ENCODE data around the gene TRAM2. TPM values are rescaled to one million over a fixed set of nuclear protein-coding genes. Genes with fewer than 3 reads are reported as not detected.

The TRAM2 gene
- total RNA-seq, 1 donor from 2014 or later: 47.0 TPM

- DNase-seq (ENCODE audit: low read depth): no peak
These were observed 45.0 kb downstream of the TRAM2 start for GRCh38 chr6:52531834-52532233.

GRCh38 chr6:52531396-52531795 lies 45.5 kb downstream of the TRAM2 start:
- no peak for DNase-seq (ENCODE audit: low read depth)

- DNase-seq (ENCODE audit: low read depth): no peak
These were observed 46.5 kb downstream of the TRAM2 start for GRCh38 chr6:52530351-52530750.

- DNase-seq (ENCODE audit: low read depth): no peak
These were observed 47.5 kb downstream of the TRAM2 start for GRCh38 chr6:52529311-52529710.

GRCh38 chr6:52527436-52527835 lies 49.4 kb downstream of the TRAM2 start:
- no peak for DNase-seq (ENCODE audit: low read depth)

GRCh38 chr6:52526634-52527033 lies 50.2 kb downstream of the TRAM2 start:
- no peak for DNase-seq (ENCODE audit: low read depth)

GRCh38 chr6:52524918-52525317 lies 51.9 kb downstream of the TRAM2 start:
- no peak for DNase-seq (ENCODE audit: low read depth)

GRCh38 chr6:52523378-52524142 lies 53.3 kb downstream of the TRAM2 start:
- no peak for DNase-seq (ENCODE audit: low read depth)

- DNase-seq (ENCODE audit: low read depth): no peak
These were observed 54.2 kb downstream of the TRAM2 start for GRCh38 chr6:52522655-52523054.

GRCh38 chr6:52522151-52522626 lies 54.7 kb downstream of the TRAM2 start:
- no peak for DNase-seq (ENCODE audit: low read depth)

GRCh38 chr6:52519618-52520017 lies 57.2 kb downstream of the TRAM2 start:
- no peak for DNase-seq (ENCODE audit: low read depth)

- DNase-seq (ENCODE audit: low read depth): no peak
These were observed 58.4 kb downstream of the TRAM2 start for GRCh38 chr6:52518279-52518945.

GRCh38 chr6:52517502-52518278 lies 59.2 kb downstream of the TRAM2 start:
- DNase-seq (ENCODE audit: low read depth): peak; percentile 96

- no peak for DNase-seq (ENCODE audit: low read depth)
These were observed 59.9 kb downstream of the TRAM2 start for GRCh38 chr6:52516943-52517342.

- DNase-seq (ENCODE audit: low read depth): no peak
These were observed 60.6 kb downstream of the TRAM2 start for GRCh38 chr6:52516269-52516668.

GRCh38 chr6:52515219-52515960 lies 61.5 kb downstream of the TRAM2 start:
- DNase-seq (ENCODE audit: low read depth): peak; percentile 41

GRCh38 chr6:52514514-52514913 lies 62.3 kb downstream of the TRAM2 start:
- peak; percentile 95 for DNase-seq (ENCODE audit: low read depth)

GRCh38 chr6:52513896-52514295 lies 63.0 kb downstream of the TRAM2 start:
- DNase-seq (ENCODE audit: low read depth): no peak

- DNase-seq (ENCODE audit: low read depth): no peak
These were observed 63.4 kb downstream of the TRAM2 start for GRCh38 chr6:52513464-52513863.

- peak; percentile 75 for DNase-seq (ENCODE audit: low read depth)
These were observed 64.7 kb downstream of the TRAM2 start for GRCh38 chr6:52512199-52512598.

- no peak for DNase-seq (ENCODE audit: low read depth)
These were observed 65.2 kb downstream of the TRAM2 start for GRCh38 chr6:52511572-52512151.

Data from renal cortical epithelial cell (primary cell).